Bone marrow (tissue), 2 donors: Measurements from ENCODE around the gene ZYX.

Experiments
- DNase-seq, 2 donors: peaks; one replicate each; lab custom pipeline; 2025; lab: John Stamatoyannopoulos, UW

ZYX gene

GRCh38 chr7:143380646-143381426 is at the start of gene ZYX:
ZYX (plus strand) TSS chr7:143381345; CDS start chr7:143381572, 227 bp downstream.
- peak; percentile 88 to 98 for DNase-seq

GRCh38 chr7:143334244-143334643 is 46.9 kb upstream of the ZYX start:
- DNase-seq = no peak

- DNase-seq = no peak
Measured at GRCh38 chr7:143337216-143337615, 43.9 kb upstream of the ZYX start.

- DNase-seq = no peak
Measured at GRCh38 chr7:143341842-143342241, 39.3 kb upstream of the ZYX start.

GRCh38 chr7:143343596-143343995 is 37.5 kb upstream of the ZYX start:
- DNase-seq = no peak

GRCh38 chr7:143345428-143345900 is 35.7 kb upstream of the ZYX start:
- peak in 1 of 2 donors; percentile 2 for DNase-seq

GRCh38 chr7:143346018-143346417 is 35.1 kb upstream of the ZYX start:
- no peak for DNase-seq

- DNase-seq = no peak
Measured at GRCh38 chr7:143347950-143348349, 33.2 kb upstream of the ZYX start.

- no peak for DNase-seq
Measured at GRCh38 chr7:143351060-143351459, 30.1 kb upstream of the ZYX start.

- no peak for DNase-seq
Measured at GRCh38 chr7:143351574-143351973, 29.6 kb upstream of the ZYX start.

- DNase-seq = no peak
Measured at GRCh38 chr7:143352531-143353002, 28.6 kb upstream of the ZYX start.

- no peak for DNase-seq
Measured at GRCh38 chr7:143354376-143354775, 26.8 kb upstream of the ZYX start.

- no peak for DNase-seq
Measured at GRCh38 chr7:143354965-143355364, 26.2 kb upstream of the ZYX start.

- DNase-seq = no peak
Measured at GRCh38 chr7:143355450-143356385, 25.4 kb upstream of the ZYX start.

- DNase-seq = no peak
Measured at GRCh38 chr7:143356414-143357050, 24.6 kb upstream of the ZYX start.

GRCh38 chr7:143358626-143359025 is 22.5 kb upstream of the ZYX start:
- DNase-seq = no peak

GRCh38 chr7:143359771-143360353 is 21.3 kb upstream of the ZYX start:
- DNase-seq = no peak

- no peak for DNase-seq
Measured at GRCh38 chr7:143360788-143361551, 20.2 kb upstream of the ZYX start.

GRCh38 chr7:143361552-143362130 is 19.5 kb upstream of the ZYX start:
- no peak for DNase-seq

GRCh38 chr7:143362131-143363015 is 18.8 kb upstream of the ZYX start, which contains the start of gene FAM131B:
FAM131B (minus strand) TSS chr7:143362713; CDS start chr7:143362603, 110 bp downstream.
- no peak for DNase-seq
